ENCODE data around the gene ATG16L1.

DNA sequence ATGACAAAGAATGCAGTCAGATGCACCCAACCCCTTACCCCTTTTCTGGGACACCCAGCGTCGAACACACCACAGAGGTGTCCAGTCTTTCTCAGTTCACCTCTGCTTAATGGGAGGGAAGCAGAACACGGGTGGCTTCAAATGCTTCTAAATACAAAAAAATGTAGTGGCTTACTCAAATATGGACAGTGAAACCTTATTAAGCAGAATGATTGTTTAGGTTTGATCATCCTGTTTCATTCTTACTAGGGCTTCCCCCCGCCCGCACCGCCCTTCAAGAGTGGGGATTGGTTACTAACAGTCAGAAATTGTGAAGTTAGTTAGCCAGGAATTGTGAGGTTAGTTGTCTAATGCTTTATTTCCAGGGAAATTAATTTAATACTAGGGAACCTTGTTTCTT, 21.6 kb downstream of the ATG16L1 start:
- TF ChIP-seq, protein P1, sequence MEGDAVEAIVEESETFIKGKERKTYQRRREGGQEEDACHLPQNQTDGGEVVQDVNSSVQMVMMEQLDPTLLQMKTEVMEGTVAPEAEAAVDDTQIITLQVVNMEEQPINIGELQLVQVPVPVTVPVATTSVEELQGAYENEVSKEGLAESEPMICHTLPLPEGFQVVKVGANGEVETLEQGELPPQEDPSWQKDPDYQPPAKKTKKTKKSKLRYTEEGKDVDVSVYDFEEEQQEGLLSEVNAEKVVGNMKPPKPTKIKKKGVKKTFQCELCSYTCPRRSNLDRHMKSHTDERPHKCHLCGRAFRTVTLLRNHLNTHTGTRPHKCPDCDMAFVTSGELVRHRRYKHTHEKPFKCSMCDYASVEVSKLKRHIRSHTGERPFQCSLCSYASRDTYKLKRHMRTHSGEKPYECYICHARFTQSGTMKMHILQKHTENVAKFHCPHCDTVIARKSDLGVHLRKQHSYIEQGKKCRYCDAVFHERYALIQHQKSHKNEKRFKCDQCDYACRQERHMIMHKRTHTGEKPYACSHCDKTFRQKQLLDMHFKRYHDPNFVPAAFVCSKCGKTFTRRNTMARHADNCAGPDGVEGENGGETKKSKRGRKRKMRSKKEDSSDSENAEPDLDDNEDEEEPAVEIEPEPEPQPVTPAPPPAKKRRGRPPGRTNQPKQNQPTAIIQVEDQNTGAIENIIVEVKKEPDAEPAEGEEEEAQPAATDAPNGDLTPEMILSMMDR (conservative IDR thresholded peaks at IDR 0.05 in 1 of 2, IDR thresholded peaks at IDR 0.05 in 1 of 2; ENCODE audit: low read depth in 1 of 2, low read length in 2 of 2), result no peak
- no peak for TF ChIP-seq EZH2 (IDR thresholded peaks at IDR 0.05; ENCODE audit: low read length, missing control alignments)

Data from fibroblast of lung (primary cell).